NCI-H2107 (cell line): ENCODE measurements around the gene FAM174C.

ENCODE experiments used
- DNase-seq: peaks from one replicate; lab custom pipeline; 2025; lab: John Stamatoyannopoulos, UW

The FAM174C gene

DNA sequence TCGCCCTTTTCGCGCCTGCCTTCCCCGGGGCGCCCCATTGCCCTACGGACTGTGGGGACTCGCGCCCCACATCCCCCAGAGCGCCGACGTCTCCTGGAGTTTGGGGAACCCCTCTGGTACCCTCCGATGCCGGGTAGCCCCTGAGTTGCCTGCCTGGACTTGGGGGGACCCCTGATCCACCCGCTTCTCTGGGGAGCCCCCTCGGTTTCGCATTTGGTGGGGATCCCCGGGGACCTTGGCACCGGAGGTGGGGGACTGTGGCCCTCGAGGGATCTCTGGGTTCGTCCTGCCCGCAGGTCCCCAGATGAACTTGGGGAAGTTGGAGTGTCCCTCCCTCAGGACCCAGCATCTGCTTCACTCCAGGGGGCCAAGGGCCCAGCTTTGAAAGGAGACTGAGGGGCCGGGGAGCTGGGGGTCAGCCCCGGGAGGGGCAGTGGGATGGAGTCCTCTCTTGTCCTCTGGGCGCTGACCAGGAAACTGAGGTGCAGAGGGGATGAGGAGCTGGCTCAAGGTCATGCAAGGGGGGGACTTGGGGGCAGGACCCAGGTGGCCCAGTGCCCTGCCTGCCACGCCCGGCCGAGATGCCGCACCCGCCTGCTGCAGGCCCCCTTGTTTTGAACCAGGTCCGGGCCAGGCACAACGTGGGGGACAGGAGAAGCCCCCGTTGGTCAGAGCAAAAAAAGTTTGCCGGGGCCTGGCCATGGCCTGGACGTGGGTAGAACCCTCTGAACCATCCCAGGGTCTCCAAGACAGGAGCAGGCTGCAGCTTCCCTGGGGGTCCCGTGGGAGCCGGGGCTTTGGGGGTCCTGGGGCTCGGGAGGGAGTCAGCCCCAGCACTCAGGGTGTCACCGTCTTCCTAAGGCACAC, 11.4 kb downstream of the FAM174C start:
- DNase-seq, result no peak

DNA sequence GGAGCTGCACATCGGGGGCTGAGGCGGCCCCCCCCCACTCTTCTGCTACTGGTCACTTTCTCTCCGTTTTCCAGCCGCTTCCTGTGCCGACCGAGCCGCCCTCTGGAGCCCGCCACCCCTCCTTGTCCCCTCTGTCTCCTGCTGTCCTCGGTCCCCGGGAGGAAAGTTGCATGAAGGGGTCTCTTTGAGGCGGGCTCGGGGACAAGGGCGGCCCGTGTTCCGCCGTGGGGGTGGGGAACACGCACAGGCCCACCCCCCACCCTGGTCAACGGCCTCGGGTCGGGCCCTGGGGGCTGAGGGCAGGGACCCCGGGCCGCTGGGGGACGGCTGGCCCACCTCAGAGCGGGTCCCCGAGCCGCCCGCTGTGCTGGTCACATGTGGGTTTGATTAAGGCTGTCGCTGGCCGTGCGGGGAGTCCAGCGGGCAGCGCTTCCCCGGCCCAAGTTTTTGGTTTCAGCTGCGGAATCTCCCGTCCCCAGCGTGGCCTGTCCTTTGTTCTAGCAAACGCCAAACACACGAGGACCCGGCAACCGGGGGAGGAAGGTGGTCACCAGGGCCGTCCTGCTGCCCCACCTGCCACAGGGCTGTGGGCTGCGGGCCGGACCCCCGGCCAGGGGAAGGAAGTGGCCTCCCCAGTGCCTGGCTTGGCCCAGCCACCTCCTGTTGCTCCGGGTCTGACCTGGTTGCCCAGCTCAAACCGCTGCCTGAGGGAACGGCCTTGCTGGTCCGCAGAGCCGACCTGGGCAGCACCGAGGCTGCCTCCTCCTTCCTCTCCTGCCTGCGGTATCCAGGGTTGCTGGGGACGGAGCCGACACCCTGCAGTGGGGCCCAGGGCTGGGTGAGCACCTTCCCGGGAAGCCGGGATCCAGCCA, 12.3 kb downstream of the FAM174C start:
- no peak for DNase-seq

DNA sequence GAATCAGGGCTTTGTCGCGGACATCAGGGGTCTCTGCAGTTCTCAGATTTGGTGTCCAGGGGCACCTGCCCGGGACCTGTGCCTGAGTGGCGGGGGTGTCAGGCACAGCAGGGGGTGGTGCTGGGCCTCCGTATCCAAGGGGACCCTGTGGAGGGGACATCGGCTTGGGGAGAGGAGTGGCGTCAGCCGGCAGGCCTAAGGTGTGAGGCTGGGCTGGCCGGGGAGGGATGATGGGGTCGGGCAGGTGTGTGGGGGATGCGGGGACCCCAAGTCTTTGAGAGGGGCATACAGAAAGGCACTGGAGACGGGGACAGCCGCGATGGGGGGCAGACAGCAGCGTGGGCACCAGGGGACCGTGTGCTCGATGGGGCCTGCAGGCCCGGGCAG, 12.9 kb downstream of the FAM174C start:
- DNase-seq, result no peak

DNA sequence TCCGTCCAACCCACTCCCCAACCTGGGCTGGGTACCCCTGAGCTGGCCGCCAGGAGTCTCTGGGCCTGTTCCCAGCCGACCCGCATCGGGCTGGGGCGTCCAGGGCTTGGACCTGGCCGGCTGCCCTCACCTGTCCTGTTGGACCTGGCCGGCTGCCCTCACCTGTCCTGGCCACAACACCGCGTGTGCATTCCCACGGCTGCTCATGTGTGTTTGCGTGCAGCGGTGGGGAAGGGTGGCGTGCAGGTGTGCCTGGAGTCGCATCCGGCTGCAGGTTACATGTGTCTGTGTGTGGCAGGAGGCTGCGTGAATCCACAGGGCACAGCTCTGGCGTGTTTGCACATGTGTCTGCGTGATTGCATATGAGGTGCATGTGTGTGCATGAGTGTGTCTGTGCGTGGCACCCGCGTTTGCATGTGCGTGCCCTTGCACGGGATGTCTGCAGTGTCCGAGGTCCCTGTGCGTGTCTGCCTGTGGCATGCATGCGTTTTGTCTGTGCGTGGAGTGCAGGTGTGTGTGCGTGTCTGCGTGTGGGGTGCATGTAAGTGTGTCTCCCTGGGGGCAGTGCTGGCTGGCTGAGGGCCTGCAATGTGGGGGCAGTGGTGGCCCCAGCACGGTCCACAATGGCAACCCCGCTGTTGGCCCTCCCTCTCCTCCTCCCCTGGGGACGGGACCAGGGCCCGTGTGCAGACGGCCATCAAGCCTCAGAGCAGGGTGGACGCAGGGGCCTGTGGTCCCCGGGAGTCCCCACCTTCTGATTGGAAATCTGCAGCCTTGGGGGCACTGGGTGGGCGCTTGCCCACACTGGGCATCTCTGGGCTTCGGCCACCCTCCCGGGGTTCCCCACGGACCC, 13.7 kb downstream of the FAM174C start:
- DNase-seq, result no peak

DNA sequence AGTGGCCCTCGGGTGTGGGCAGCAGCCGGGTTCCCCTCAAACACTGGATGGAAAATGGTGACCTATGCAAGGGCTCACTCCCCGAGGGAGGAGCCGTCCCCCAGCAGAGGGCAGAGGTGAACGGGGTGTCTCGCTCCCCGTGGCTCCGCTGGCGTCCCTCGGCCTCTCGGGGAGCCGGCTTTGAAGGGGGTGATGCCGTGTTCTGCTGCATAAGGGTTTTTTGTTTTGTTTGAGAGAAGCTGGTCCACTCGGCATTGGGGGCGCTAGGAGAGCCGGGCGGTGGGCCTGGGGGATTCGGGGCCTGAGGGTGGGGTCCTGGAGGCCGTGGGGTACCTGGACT, 14.3 kb downstream of the FAM174C start:
- DNase-seq, result no peak

DNA sequence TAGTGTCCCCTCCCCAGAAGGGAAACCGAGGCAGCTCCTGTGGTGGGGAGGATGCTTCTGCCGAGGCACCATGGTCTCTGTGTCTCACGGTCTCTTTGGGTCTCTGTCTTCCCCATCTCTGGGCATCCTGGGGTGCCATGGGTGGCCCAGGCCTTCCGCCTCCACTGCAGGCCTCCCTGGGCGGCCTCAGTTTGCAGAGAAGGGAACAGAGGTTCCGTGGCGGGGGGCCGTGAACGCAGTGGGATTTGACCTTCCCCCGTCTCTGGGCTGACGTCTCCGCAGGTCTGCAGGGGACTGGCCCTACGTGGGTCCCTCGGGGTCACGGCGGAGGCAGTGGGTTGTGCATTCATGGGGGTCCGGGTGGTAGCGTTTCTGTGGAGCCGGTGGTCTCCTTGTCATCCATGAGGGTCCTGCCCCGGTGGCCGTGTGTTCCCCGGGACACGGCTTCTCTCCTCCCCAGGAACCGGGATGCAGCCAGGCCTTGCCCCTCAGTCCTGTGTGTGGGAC, 14.9 kb downstream of the FAM174C start:
- no peak for DNase-seq

DNA sequence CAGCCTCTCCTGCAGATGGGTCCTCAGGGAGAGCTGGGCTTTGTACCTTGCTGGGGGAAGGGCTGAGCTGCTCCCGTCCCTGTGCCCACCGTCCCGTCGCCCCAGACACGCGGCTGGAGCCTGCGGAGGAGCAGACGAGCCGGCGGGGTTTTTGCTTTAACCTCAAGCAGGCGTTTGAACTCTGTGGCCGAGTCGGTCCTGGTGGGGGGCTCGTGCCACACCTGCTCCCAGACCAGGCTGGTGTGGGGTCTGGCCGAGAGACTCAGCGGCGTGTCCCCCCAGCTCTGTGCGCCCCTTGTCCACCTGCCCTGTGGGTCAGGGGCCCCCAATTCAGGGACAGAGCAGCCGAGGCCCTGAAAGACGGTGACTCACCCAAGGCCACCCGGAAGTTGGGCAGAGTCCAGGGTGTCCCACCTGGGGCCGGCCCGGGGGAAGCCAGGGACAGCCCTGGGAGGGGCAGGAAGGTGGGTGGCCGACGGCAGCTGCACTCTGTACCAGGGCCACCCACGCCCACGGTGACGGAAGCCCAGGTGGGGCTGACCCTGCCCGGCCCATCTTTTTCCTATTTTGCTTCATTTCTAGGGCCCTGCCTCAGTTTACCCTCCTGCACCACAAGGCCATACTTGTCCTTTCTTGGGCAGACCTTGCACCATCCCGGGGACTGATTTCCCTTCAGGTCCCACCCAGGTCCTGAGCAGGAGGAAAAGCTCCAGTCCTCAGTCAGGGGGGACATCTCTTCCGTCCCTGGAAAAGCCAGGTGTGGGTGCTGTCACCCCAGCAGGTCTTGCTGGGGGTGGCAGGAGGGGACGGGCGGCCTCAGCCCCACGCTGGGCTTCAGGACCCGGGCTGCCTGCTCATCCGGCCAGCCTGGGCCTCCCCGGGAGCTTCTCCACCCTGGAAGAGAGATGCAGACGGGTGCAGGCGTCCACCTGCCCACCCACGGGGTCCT, 15.6 kb downstream of the FAM174C start:
- no peak for DNase-seq

DNA sequence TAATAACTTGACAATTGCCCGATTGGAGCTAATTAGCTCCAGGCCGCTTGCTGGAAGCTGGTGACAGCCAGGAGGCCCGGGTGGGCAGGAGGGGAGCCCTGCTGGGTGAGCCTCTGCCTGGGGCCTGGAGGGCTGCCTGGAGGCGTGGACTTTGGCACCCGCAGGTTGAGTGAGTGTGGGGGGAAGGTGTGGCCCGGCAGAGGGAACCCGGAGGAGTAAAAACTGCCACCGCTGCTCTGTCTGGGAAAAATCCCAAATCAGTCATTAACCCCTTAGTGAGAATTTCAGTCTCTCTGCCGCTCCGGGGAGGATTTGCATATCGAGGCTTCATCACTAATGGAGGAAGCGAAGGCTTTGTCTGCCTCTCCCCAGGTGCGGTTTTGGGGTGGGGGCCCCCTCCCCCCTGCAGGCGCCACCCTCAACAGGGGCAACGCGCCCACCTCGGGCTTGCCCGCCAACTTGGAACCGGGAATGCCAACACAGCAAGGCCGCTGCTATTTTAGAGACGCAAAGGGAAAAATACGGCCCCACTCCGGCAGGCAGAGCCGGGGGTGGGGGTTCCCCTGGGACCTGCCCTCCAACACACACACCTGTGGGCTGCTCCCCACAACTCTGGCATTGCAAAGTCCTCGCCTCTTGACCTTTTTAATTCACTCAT, 16.6 kb downstream of the FAM174C start:
- DNase-seq, result no peak

DNA sequence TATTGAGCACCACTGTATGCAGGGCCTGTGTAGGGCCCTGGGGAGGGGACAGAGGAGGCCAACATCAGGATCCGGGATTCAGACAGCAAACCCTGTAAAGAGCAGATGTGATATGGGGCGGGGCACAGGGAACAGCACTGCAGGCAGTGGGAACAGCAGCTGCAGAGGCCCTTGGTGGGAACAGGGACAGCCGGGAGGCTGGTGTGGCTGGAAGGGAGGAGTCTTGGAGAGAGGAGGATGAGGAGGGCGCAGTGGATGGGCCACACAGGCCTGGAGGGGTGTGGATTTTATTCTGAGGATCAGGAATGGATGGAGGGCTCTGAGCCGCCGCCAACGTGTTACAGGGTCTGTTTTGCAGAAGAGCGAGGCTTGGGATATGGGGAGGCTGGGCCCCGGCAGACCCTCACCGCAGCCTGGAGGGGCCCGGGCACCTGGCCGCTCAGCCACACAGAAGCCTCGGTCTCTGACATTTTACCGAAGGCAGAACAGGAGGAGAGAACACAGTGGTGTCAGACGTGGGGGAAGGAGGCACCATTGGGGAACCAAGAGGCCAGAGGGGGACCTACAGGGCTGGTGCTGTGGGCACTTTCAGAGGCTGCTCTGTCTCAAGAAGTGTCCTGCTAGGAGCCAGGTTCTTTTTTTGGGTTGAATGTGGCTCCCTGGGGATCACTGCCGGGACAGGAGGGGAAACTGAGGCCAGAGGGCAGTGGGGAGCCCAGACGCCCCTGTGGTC, 17.3 kb downstream of the FAM174C start:
- no peak for DNase-seq

DNA sequence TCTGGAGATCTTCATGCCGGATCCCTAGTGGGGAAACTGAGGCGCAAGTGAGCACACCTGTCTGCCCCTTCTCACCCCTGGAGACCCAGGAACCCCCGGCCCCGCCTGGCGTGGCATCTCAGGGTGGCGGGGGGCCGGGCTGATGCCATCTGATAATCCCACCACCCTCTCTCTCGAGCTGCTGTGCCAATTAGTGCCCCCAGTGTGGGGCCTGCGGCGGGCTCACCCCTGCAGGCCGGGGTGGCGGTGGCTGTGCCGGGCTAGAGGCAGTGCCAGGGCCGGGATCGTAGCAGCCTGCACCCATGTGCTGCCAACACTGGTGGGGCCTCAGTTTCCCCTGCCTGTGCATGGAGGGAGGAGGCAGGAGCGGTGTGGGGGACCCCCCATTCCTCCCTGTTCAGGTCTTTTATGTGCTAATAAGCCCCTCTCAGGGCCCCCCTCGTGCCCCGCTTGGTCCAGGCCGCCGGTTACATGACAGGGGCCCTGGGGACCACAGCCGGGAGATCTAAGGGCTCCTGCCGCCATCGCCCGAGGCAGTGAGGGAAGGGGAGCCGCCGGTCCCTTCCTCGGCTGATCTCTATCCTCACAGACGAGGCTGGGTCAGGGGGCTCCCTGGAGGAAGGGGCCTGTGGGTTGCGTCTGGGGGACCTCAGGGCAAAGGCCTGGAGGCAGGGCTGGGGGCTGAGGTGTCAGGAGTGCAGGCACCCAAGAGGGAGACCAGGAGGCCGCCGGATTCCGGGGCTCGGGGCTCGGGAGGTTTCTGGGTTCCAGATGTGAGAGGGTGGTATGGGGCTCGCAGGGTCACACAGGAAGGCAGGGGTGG, 18.7 kb downstream of the FAM174C start:
- no peak for DNase-seq

DNA sequence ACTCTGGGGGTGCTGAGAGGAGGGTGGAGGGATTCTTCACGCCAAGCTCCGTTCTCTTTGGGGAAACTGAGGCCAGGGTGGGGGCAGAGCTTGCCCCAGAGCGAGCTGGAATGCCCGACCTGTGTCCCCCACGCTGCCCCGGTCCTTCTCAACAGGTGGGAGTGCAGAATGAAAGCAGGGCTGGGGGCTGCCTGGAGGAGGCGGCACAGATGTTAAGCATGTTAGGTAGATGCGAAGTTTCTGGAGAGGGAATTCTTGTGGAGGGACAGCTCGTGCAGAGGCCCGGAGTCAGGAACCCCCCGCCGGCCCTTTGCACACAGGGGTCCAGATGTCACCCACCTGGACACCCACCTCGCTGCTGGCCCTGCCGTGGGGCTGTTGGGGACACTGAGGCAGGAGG, 19.4 kb downstream of the FAM174C start:
- DNase-seq, result no peak

DNA sequence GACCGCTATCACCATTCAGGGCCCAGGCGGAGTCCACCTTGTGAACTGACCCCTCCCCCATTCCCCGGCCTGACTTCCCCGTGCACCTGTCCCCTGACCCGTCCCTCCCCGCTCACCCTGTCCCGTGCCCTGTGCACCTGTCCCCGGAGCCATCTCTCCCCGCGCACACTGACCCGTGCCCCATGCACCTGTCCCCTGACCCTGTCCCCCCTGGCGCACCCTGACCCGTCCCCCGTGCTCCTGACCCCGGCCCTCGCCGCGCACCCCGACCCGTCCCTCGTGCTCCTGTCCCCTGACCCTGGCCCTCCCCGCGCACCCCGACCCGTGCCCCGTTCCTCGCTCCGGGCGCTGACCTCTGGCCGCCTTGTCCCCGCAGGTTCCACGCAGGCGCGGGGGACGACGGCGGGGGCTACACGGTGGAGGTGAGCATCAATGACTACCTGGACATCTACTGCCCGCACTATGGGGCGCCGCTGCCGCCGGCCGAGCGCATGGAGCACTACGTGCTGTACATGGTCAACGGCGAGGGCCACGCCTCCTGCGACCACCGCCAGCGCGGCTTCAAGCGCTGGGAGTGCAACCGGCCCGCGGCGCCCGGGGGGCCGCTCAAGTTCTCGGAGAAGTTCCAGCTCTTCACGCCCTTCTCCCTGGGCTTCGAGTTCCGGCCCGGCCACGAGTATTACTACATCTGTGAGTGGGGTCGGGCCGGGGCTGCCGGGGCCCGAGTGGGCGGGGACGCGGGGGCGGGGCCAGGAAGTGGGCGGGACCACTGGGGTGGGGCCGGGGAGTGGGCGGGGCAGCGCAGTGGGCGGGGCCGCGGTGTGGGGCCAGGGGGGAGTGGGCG, 20.1 kb downstream of the FAM174C start:
- no peak for DNase-seq

DNA sequence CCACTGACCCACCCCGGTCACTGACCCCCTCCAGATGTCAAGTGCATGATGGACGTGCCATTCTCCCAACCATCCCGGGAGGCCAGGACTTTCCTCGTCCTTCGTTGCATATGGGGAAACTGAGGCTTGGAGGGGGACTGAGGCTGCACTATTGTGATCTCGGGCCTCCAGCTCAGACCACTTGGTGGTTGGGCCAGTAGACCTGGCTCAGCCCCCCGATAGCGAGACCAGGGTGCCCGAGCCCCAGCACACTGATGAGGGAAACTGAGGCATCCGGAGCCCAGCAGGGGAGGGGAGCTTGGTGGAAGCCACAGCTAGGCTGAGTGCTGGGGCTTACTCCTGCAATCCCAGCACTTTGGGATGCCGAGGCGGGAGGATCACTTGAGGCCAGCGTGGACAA, 20.7 kb downstream of the FAM174C start:
- no peak for DNase-seq

DNA sequence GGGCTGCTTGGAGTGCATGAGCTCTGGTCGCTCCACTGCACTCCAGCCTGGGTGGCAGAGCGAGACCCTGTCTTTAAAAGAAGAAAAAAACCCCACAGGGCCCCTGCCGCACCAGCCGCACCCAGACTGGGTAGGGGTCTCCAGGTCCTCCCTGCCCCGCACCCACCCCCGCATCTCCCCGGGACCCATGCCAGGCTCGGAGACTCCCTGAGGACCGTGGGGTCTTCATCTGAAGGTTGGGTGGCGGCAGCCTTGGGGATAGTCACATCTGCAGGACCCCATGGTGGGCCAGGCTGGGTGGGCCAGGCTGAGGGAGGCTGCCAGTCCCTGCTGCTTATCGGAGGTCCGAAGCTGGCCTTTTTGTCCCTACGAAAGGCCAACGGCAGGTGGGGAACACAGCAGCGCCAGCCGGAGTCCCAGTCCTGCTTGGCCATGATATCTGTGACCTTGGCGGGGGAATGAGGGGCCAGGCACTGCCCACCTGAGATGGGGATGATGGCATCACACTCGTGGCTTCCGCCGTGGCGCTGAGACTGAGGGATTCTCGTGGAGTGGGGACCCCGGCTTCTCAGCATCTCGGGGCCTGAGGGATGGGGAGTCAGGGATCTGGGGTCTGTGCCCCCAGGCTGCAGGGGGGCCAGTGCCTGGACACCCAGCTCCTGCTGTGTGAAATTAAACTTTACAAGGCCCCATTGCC, 21.4 kb downstream of the FAM174C start:
- DNase-seq, result no peak

DNA sequence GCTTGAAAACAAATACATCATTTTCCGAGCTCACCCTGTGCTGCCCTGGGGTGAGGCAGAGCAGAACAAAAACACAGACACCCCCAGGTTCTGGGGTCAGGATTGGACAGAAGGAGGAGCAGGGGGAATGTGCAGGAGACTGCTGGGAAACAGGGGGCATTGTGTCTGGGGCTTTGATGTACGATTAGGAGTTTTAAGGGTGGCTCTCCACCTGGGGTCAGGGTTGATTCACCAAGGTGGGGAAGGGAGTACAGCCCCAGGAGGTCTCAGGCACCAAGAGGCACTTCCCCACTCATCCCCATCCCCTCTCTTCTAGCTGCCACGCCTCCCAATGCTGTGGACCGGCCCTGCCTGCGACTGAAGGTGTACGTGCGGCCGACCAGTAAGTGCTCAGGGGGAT, 22.9 kb downstream of the FAM174C start:
- DNase-seq, result no peak

DNA sequence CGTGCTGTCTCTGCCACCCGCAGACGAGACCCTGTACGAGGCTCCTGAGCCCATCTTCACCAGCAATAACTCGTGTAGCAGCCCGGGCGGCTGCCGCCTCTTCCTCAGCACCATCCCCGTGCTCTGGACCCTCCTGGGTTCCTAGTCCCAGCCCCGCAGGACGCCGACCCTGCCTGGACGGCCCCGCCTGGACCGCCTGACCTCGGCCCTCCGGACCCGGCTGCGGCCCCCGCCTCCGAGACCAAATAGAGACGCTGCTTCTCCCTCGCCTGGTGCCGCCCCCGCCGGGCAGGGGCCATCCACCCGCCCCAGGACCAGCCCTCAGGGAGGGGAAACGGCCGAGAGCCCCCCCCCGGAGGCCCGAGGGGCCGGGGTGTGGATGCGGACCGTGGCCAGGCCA, 24.5 kb downstream of the FAM174C start:
- DNase-seq, result no peak

DNA sequence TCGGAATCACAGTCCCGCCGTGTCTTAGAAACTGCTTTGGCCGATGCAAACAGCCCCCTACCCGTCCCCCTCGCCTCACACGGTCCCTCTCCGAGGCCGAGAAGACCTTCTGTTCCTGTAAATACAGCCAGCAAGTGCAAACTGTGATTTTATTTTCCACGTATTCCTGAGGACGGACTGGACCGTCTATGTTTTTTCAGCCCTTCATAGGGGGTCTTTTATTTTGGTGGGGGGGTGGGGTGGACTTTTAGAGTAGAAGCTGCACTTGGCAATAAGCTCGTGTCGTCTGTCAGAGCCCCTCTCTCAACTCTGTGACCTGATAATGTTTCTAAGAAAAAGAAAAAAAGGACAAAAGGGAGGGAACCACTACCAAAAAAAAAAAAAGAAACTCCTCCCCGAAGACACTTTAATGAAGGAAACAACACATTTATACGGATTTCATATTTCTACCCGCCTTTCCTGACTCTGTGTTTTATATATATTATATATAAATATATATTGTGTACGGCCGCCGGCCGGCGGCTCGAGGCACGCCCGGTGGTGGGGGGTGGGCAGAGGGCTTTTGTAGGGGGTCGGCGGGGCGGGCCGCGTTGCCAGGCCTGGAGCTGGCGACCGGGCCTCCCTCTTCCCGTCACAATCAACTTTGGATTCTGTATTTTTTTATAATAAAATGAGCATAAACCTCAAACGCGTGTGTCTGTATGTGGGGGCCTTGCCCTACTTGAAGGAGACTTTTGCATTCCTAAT, 25.6 kb downstream of the FAM174C start:
- no peak for DNase-seq
